Naive B cell (primary cell): Measurements from ENCODE around the gene BLACAT1. TPM values are rescaled to one million over a fixed set of nuclear protein-coding genes. Genes with fewer than 3 reads are reported as not detected.
"Not testable (repeated sequence)": the region's sequence is repeated elsewhere in the genome, so short reads cannot be mapped to it uniquely, and the experiment has no call there.

Source experiments
- ATAC-seq, 2 donors: fragments of 150-1000 bp; cut with Tn5 transposase; 2 replicates each; pipeline ENCODE4 v1.10.0; 2021; ENCODE audit warnings: low read depth in 2 of 2, mild to moderate bottlenecking in 2 of 2, moderate library complexity in 2 of 2
- DNase-seq: peaks from one replicate; pipeline ENCODE4 v3.0.0; 2022
- H3K27ac Mint-ChIP-seq, 6 donors: one replicate each; pipeline ENCODE4 v1.8.0; 2020 to 2022; ENCODE audit warnings: mild to moderate bottlenecking in 6 of 6, mixed read lengths in 6 of 6, moderate library complexity in 5 of 6, inconsistent platforms in 2 of 6
- H3K27me3 Mint-ChIP-seq, 3 donors: one replicate each; pipeline ENCODE4 v1.8.0; 2021 to 2022; ENCODE audit warnings: mixed read lengths in 3 of 3, mild to moderate bottlenecking in 1 of 3
- H3K36me3 Mint-ChIP-seq, 2 donors: one replicate each; pipeline ENCODE4 v1.8.0; 2020 to 2022; ENCODE audit warnings: mixed read lengths in 2 of 2, inconsistent platforms in 1 of 2, mild to moderate bottlenecking in 1 of 2
- H3K4me1 Mint-ChIP-seq, 3 donors: one replicate each; pipeline ENCODE4 v1.8.0; 2020 to 2022; ENCODE audit warnings: mixed read lengths in 3 of 3, inconsistent platforms in 1 of 3, mild to moderate bottlenecking in 1 of 3, moderate library complexity in 1 of 3
- H3K4me3 Mint-ChIP-seq, 8 donors: one replicate each; pipeline ENCODE4 v1.8.0; 2020 to 2022; ENCODE audit warnings: mild to moderate bottlenecking in 8 of 8, mixed read lengths in 8 of 8, moderate library complexity in 8 of 8, inconsistent platforms in 2 of 8
- H3K9me3 Mint-ChIP-seq, 7 donors: one replicate each; pipeline ENCODE4 v1.8.0; 2020 to 2022; ENCODE audit warnings: mixed read lengths in 7 of 7, mild to moderate bottlenecking in 5 of 7, inconsistent platforms in 2 of 7, moderate library complexity in 1 of 7
- polyA plus RNA-seq, 6 donors: library from polyadenylated mRNA; unstranded; fragments of 300-500 nt; fragmentation: Illumina TruSeq; gene quantifications; one replicate each; pipeline ENCODE4 v1.2.3, GENCODE V29; 2021; ENCODE audit warnings: low read depth in 6 of 6

Gene BLACAT1
- polyA plus RNA-seq, 6 donors from 2014 or later, result not detected

DNA sequence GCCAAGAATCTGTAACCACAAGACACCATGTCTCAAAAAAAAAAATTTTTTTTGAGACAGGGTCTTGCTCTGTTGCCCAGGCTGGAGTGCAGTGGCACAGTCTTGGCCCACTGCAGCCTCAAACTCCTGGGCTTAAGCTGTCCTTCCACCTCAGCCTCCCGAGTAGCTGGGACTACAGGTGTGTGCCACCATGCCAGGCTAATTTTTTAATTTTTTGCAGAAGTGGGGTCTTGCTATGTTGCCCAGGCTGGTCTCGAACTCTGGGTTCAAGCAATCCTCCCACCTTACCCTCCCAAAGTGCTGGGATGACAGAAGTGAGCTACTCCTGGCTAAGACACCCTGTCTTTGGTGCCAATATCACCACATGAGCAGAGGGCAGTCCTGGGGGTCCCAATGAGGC lies 23.1 kb upstream of the BLACAT1 start:
- not testable (repeated sequence) for H3K27ac Mint-ChIP-seq, DNase-seq, H3K4me3 Mint-ChIP-seq, ATAC-seq
- H3K4me1 Mint-ChIP-seq, result peaks cover 29 to 46% (median 39%) of the 10 kb centered on the region in 3 donors
- H3K27me3 Mint-ChIP-seq, result peaks cover 37 to 66% (median 50%) of the 10 kb centered on the region in 3 donors
- peaks cover 11 to 17% of the 10 kb centered on the region in 2 donors for H3K36me3 Mint-ChIP-seq
- H3K9me3 Mint-ChIP-seq, result peaks cover 12 to 20% (median 15%) of the 10 kb centered on the region in 7 donors

DNA sequence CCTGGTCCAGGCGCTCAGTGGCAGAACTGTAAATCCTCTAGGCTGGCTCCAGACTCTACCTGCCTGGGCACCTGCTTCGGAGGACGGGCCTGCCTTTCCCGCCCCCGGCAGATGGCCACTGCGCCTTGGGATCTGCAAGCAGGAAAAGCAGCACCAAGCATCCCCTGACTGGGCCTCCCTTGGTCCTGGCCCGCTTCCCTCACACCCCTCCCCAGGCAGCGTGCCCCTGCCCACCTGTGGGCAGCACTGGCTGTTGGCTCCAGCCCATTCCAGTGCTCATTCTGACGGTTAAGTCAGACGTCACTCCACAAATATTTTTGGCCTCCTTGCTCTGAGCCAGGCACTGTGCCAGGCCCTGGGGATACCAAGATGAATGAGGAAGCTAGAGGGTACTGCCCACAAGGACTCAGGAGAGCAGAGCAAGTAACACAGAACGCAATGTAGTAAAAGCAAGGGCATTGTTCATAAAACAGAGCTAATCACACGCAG lies 22.0 kb upstream of the BLACAT1 start:
- Mint-ChIP-seq H3K27me3 (peaks cover 32 to 66% (median 50%) of the 10 kb centered on the region in 3 donors), H3K4me1 (peaks cover 30 to 43% (median 37%) of the 10 kb centered on the region in 3 donors), H3K36me3 (peaks cover 11 to 17% of the 10 kb centered on the region in 2 donors), H3K27ac (no peak overlapping the region), H3K4me3 (peak overlapping the region in 1 of 8 donors; percentile 15), H3K9me3 (peaks cover 12 to 26% (median 15%) of the 10 kb centered on the region in 7 donors)
- no peak for DNase-seq
- no peak for ATAC-seq

DNA sequence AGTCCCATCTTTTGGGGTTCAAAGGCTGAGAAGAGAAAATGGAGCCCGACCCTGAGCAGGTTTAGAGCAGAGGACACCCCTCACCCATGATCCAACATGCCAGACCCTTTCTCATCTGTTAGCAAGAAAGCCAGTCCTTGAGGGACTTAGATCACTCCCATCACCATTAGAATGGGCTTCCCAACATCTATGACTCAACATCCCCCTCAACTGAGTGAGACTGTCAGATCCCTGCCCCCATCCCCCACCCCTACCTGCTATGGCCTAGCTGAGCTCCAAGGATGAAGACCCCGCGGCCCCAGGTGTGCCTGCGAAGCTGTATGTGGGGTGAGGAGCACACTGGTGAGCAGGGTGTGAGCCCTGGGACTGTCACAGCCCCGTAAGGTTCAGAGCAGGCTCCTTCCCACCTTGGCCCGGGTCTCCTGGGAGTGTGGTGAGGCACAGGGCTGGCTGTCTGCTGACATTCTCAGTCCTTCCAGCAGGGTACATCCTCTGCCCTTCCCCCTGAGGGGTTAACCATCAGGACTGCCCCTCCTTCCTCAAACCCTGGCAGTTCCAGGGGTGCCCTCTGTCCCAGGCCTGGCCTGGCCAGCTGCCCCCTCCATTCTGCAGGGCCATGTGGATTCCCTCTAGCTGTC lies 21.4 kb upstream of the BLACAT1 start:
- Mint-ChIP-seq H3K9me3 (peaks cover 13 to 26% (median 17%) of the 10 kb centered on the region in 7 donors), H3K27ac (no peak overlapping the region), H3K27me3 (peaks cover 35 to 68% (median 51%) of the 10 kb centered on the region in 3 donors), H3K4me3 (no peak overlapping the region), H3K36me3 (peaks cover 11 to 22% of the 10 kb centered on the region in 2 donors), H3K4me1 (peaks cover 35 to 43% (median 40%) of the 10 kb centered on the region in 3 donors)
- DNase-seq, result no peak
- ATAC-seq, result no peak

DNA sequence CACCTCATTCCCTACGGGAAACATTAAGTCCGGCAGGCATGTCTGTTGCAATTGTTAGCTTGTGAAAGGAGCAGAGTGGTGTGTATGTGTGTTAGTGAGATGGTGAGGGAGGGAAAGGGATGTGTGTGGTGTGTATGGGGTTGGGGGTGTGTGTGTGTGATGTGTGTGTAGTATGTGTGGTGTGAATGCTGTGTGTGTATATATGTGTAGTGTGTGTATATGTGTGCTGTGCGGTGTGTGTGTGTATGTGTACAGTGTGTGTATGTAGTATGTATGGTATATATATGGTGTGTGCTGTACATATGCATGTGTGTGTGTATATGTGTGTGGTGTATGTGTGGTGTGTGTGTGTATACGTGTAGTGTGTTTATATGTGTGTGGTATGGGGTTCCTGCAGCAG lies 20.8 kb upstream of the BLACAT1 start:
- DNase-seq (no peak), ATAC-seq (no peak)
- Mint-ChIP-seq H3K27ac (peak overlapping the region in 1 of 6 donors; percentile 41), H3K27me3 (peaks cover 36 to 70% (median 55%) of the 10 kb centered on the region in 3 donors), H3K4me1 (peaks cover 33 to 38% (median 36%) of the 10 kb centered on the region in 3 donors), H3K9me3 (peaks cover 13 to 26% (median 19%) of the 10 kb centered on the region in 7 donors), H3K36me3 (peaks cover 11 to 25% of the 10 kb centered on the region in 2 donors), H3K4me3 (peak overlapping the region in 1 of 8 donors; percentile 18)

DNA sequence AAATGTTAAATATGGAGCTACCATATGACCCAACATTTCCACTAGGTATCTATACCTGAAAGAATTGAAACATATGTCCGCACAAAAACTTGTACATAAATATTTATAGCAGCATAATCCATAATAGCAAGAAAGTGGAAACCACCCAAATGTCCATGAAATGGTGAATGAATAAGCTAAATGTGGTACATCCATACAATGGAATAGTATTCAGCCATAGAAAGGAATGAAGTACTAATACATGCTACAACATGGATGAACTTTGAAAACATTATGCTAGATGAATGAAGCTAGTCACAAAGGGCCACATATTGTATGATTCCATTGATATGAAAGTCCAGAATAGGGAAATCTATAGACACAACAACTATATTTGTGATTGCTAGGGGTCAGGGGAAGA lies 20.0 kb upstream of the BLACAT1 start:
- ATAC-seq (no peak), DNase-seq (no peak)
- Mint-ChIP-seq H3K9me3 (peaks cover 13 to 26% (median 19%) of the 10 kb centered on the region in 7 donors), H3K27ac (no peak overlapping the region), H3K4me1 (peaks cover 25 to 30% (median 29%) of the 10 kb centered on the region in 3 donors), H3K27me3 (peaks cover 36 to 64% (median 47%) of the 10 kb centered on the region in 3 donors), H3K4me3 (no peak overlapping the region), H3K36me3 (peaks cover 11 to 25% of the 10 kb centered on the region in 2 donors)

DNA sequence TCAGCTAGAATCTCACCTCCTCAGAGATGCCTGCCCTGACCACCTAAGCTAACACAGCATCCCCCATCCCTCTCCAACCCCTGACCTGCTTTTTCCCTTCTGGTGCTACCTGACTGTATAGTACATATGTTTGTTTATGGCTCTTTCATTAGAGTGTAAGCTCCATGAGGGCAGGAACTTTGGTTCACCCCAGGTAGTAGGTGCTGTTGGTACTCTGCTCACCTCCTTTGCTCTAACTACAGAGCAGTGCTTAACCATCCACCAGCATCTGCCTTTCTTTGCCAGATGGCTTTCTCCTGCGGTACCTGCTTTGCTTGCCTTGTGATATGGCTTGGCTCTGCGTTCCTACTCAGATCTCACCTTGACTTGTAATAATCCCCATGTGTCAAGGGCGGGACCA lies 18.7 kb upstream of the BLACAT1 start:
- no peak overlapping the region for H3K27ac Mint-ChIP-seq
- no peak for DNase-seq
- H3K36me3 Mint-ChIP-seq, result peaks cover 11 to 25% of the 10 kb centered on the region in 2 donors
- H3K27me3 Mint-ChIP-seq, result peaks cover 34 to 53% (median 45%) of the 10 kb centered on the region in 3 donors
- no peak for ATAC-seq
- no peak overlapping the region for H3K4me3 Mint-ChIP-seq
- H3K4me1 Mint-ChIP-seq, result peaks cover 13 to 19% (median 18%) of the 10 kb centered on the region in 3 donors
- H3K9me3 Mint-ChIP-seq, result peaks cover 13 to 26% (median 19%) of the 10 kb centered on the region in 7 donors

DNA sequence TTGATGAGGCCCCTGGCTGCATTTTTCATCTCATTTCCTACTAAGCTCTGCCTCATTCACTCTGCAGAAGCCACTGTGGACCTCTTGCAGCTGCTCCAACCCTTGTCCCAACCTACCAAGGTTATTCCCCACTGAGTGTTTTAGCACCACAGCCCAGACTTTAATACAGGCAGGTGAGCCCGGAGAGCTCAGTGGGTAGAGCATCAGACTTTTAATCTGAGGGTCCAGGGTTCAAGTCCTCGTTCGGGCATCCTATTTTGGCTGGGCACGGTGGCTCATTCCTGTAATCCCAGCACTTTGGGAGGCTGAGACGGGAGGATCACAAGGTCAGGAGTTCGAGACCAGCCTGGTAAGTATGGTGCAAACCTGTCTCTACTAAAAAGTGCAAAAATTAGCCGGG lies 18.1 kb upstream of the BLACAT1 start:
- Mint-ChIP-seq H3K27me3 (peaks cover 36 to 57% (median 47%) of the 10 kb centered on the region in 3 donors), H3K4me3 (no peak overlapping the region), H3K9me3 (peaks cover 13 to 26% (median 19%) of the 10 kb centered on the region in 7 donors), H3K27ac (peak overlapping the region in 1 of 6 donors; percentile 20), H3K36me3 (peaks cover 11 to 25% of the 10 kb centered on the region in 2 donors), H3K4me1 (peaks cover 9 to 16% (median 16%) of the 10 kb centered on the region in 3 donors)
- ATAC-seq, result no peak
- DNase-seq, result no peak

DNA sequence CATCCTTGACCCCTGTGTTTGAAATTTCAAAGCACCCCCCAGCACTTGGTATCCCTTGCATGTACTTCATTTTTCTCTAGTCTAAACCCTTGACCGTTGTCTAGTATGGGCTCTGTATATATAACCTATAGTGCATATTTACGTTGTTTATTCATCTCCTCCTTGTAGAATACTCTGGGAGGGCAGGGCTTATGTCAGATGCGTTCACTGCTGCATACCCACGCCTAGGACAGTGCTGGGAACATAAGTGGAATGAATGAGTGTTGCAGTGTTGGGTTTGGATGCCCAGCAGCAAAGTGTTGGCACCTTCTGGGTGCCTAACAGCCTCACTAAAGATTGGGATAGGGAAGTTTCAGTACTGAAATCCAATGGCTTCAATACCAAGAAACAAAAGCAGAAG lies 17.6 kb upstream of the BLACAT1 start:
- peaks cover 39 to 62% (median 51%) of the 10 kb centered on the region in 3 donors for H3K27me3 Mint-ChIP-seq
- peaks cover 11 to 25% of the 10 kb centered on the region in 2 donors for H3K36me3 Mint-ChIP-seq
- H3K4me1 Mint-ChIP-seq, result peaks cover 9 to 16% (median 15%) of the 10 kb centered on the region in 3 donors
- no peak for ATAC-seq
- no peak for DNase-seq
- H3K9me3 Mint-ChIP-seq, result peaks cover 13 to 26% (median 19%) of the 10 kb centered on the region in 7 donors
- H3K27ac Mint-ChIP-seq, result no peak overlapping the region
- no peak overlapping the region for H3K4me3 Mint-ChIP-seq

DNA sequence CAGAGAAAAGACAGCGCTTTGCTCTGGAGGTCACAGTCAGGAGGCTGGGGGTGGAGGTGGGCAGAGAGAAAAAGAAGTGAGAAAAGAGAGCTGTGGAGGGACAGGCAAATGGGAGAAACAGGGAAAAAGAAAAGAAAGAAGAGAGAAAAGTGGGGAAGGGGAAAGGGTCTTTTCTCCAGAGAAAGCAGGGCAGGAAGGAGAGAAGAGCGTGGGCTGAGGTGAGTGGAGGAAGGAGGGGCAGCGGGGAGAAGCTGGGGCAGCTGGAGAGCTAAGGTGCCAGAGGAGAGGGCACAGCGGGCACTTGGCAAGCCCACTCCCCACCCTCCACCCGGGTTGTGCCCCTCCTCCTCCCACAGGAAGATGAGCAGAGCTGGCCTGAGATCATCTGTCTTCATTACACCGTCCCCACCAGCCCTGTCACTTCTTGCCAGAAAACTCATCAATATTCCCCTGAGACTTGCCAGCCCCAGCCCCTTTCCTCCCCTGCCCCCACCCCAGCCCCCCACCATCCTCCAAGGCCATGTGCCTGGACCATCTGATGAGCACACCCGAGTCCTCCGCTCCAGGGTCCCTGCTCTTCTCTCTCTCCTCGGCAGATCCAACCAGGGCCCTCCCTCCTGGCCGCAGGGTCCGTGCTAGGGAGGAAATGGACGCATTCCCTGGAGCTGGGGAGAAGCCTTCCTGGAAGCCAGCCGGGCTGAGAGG lies 17.0 kb upstream of the BLACAT1 start:
- Mint-ChIP-seq H3K36me3 (peaks cover 11 to 25% of the 10 kb centered on the region in 2 donors), H3K27ac (peak overlapping the region in 4 of 6 donors; percentile 43 to 82 (median 71)), H3K9me3 (peaks cover 13 to 26% (median 19%) of the 10 kb centered on the region in 7 donors), H3K27me3 (peaks cover 41 to 66% (median 57%) of the 10 kb centered on the region in 3 donors), H3K4me1 (peaks cover 9 to 14% (median 13%) of the 10 kb centered on the region in 3 donors), H3K4me3 (peak overlapping the region in 1 of 8 donors; percentile 7)
- DNase-seq, result no peak
- ATAC-seq, result no peak

DNA sequence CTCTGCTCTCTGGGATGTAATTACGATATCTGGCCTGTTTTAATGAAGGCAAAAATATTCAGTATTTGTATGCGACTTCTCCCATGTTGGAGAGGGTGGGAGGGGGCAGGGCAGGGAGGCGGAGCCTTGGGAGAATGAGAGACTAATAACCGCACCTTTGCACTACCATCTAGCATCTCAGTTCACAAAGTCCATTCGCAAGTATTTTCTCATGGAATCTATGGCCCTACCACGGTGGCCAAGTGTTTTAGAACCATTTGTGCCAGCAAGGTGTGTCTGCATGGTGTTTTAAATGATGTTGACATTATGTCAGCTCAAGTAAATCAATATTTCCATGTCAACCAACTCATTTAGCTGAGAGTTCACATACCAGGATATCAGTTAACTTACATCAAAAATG lies 14.3 kb upstream of the BLACAT1 start:
- ATAC-seq (no peak), DNase-seq (no peak)
- Mint-ChIP-seq H3K4me3 (no peak overlapping the region), H3K36me3 (peaks cover 6 to 16% of the 10 kb centered on the region in 2 donors), H3K27ac (no peak overlapping the region), H3K9me3 (peaks cover 7 to 15% (median 8%) of the 10 kb centered on the region in 7 donors), H3K27me3 (peaks cover 51 to 75% (median 62%) of the 10 kb centered on the region in 3 donors), H3K4me1 (peaks cover 9 to 13% (median 12%) of the 10 kb centered on the region in 3 donors)

DNA sequence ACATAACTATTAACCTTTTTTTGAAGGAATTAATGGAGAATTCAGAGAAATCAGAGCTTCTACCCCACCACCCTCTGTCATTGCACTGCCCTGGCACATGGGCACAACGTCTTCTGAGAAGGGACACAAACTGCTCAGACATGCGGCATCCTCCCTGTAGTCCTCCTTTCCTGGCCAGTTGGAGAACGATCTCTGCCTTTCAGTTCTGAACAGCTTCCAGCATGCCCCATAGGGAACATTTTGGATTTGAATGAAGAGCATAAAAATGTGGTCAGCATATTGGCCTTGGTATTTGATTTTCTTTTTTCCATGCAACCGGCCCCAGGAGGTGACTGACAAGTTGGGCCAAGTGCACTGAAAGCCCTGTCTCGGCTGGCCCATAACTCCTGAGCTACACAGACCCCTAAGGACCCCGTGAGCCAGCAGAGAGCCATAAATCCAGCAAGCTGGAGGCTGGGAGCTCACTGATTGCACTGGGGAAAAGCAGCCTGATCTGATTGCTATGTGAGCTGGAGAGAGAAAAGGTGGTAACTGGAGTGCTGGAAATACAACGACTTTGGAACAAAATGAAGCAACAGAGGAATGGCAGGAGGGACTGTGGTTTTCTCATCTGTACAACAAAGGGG lies 10.9 kb upstream of the BLACAT1 start:
- no peak for DNase-seq
- Mint-ChIP-seq H3K36me3 (no peaks in the 10 kb centered on the region), H3K27ac (no peak overlapping the region), H3K4me3 (no peak overlapping the region), H3K4me1 (no peaks in the 10 kb centered on the region), H3K27me3 (peaks cover 31 to 46% (median 33%) of the 10 kb centered on the region in 3 donors), H3K9me3 (peaks cover 0 to 2% (median 0%) of the 10 kb centered on the region in 7 donors)
- no peak for ATAC-seq

DNA sequence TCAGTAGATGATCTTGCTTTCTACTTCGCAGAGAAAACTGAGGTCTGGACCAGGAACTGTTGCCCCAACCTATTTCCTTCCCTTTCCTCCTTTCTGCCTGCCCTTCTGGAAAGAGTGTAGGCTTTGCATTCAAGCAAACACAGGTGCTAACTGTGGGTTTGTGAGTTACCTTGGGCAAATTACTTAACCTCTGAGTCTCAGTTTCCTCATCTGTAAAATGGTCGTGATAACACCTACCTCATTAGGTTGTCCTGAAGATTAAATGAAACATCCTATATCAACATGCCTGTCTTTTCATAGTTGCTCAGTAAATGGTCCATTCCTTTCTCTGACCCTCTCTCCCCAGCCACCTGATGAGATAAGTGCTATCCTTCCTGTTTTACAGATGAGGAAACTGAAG lies 9.5 kb upstream of the BLACAT1 start:
- Mint-ChIP-seq H3K27me3 (peaks cover 32 to 47% (median 41%) of the 10 kb centered on the region in 3 donors), H3K4me1 (no peaks in the 10 kb centered on the region), H3K4me3 (no peak overlapping the region), H3K36me3 (no peaks in the 10 kb centered on the region), H3K9me3 (no peaks in the 10 kb centered on the region), H3K27ac (peak overlapping the region in 1 of 6 donors; percentile 40)
- DNase-seq, result no peak
- no peak for ATAC-seq
